CD4-positive, alpha-beta memory T cell (primary cell): ENCODE measurements around the gene ADAMTS15. TPM values are rescaled to one million over a fixed set of nuclear protein-coding genes. Genes with fewer than 3 reads are reported as not detected.

Experiments
- CTCF ChIA-PET: fragments of 350-600 bp; sonication (Branson Sonifier 250); formaldehyde crosslinking; loops from one replicate; lab custom pipeline; 2021; ENCODE audit warnings: inconsistent platforms; ENCODE audit not compliant: partially characterized antibody; lab: Charles Lee
- POLR2A ChIA-PET: fragments of 350-600 bp; sonication (Branson Sonifier 250); formaldehyde crosslinking; loops from one replicate; lab custom pipeline; 2021; ENCODE audit not compliant: partially characterized antibody; lab: Charles Lee
- DNase-seq, 5 donors: peaks; one replicate each; pipeline versions ENCODE4 v3.0.0 to v3.0.0-alpha.2; 2020 to 2022; ENCODE audit warnings: mixed read lengths in 1 of 5
- H3K27ac ChIP-seq: one replicate; pipeline ENCODE4 v1.7.0; 2013; ENCODE audit warnings: low read depth, low read length
- H3K27me3 ChIP-seq: 2 replicates; pipeline ENCODE4 v1.7.0; 2013; ENCODE audit warnings: mild to moderate bottlenecking, low read length, moderate library complexity; ENCODE audit not compliant: insufficient read depth
- H3K36me3 ChIP-seq: 2 replicates; pipeline ENCODE4 v1.7.0; 2013; ENCODE audit warnings: mild to moderate bottlenecking, low read length, moderate library complexity; ENCODE audit not compliant: insufficient read depth
- H3K4me1 ChIP-seq: 2 replicates; pipeline ENCODE4 v1.7.0; 2013; ENCODE audit warnings: mild to moderate bottlenecking, low read length, moderate library complexity; ENCODE audit not compliant: insufficient read depth
- H3K4me3 ChIP-seq, 2 donors: one replicate each; pipeline ENCODE4 v1.7.0; 2013; ENCODE audit warnings: low read length in 2 of 2, mild to moderate bottlenecking in 1 of 2
- H3K9me3 ChIP-seq, 2 donors: one replicate each; pipeline ENCODE4 v1.7.0; 2013; ENCODE audit warnings: low read length in 2 of 2, control low read depth in 1 of 2; ENCODE audit not compliant: control insufficient read depth in 1 of 2
- H3K27ac Mint-ChIP-seq, 7 donors: one replicate each; pipeline ENCODE4 v1.8.0; 2020 to 2021; ENCODE audit warnings: mixed read lengths in 7 of 7, mild to moderate bottlenecking in 6 of 7, inconsistent platforms in 3 of 7, moderate library complexity in 3 of 7
- H3K27me3 Mint-ChIP-seq, 2 donors: one replicate each; pipeline ENCODE4 v1.8.0; 2020 to 2021; ENCODE audit warnings: mixed read lengths in 2 of 2
- H3K36me3 Mint-ChIP-seq, 2 donors: one replicate each; pipeline ENCODE4 v1.8.0; 2020 to 2021; ENCODE audit warnings: mixed read lengths in 2 of 2, inconsistent platforms in 1 of 2, mild to moderate bottlenecking in 1 of 2
- H3K4me1 Mint-ChIP-seq, 4 donors: one replicate each; pipeline ENCODE4 v1.8.0; 2020 to 2021; ENCODE audit warnings: mixed read lengths in 4 of 4, mild to moderate bottlenecking in 1 of 4
- H3K4me3 Mint-ChIP-seq, 8 donors: one replicate each; pipeline ENCODE4 v1.8.0; 2020 to 2021; ENCODE audit warnings: mixed read lengths in 8 of 8, mild to moderate bottlenecking in 7 of 8, moderate library complexity in 6 of 8, inconsistent platforms in 3 of 8
- H3K9me3 Mint-ChIP-seq, 8 donors: one replicate each; pipeline ENCODE4 v1.8.0; 2020 to 2021; ENCODE audit warnings: mixed read lengths in 8 of 8, mild to moderate bottlenecking in 5 of 8, inconsistent platforms in 3 of 8, moderate library complexity in 1 of 8
- intact Hi-C: fragments of 100-400 bp; cut with micrococcal nuclease; formaldehyde crosslinking; loops from one replicate; pipeline ENCODE4 v1.15.1; 2023
- polyA plus RNA-seq, 2 donors: library from polyadenylated mRNA; unstranded; fragments of 300-500 nt; fragmentation: Illumina TruSeq; gene quantifications; one replicate each; pipeline ENCODE4 v1.2.3, GENCODE V29; 2021
- total RNA-seq, 2 experiments: library from RNA; stranded (reverse); gene quantifications; one replicate each; pipeline ENCODE4 v1.2.3, GENCODE V29; 2021

ADAMTS15 gene
- total RNA-seq (not detected), polyA plus RNA-seq (not detected)

GRCh38 chr11:130448416-130449309 is at the start of gene ADAMTS15:
TSS of gene ADAMTS15 (plus strand) at chr11:130448645. CDS start at chr11:130448974, 329 bp downstream.
- peak within 1 kb of the TSS; percentile 32 to 83 (median 57) for H3K4me3 Mint-ChIP-seq
- POLR2A ChIA-PET: no interaction called here
- H3K27ac Mint-ChIP-seq: no peak within 1 kb of the TSS
- Histone ChIP-seq H3K4me3 (no peak within 1 kb of the TSS), H3K27ac (no peak within 1 kb of the TSS), H3K4me1 (peaks cover 3% of the 10 kb centered on the region), H3K9me3 (no peaks in the 10 kb centered on the region), H3K27me3 (no peaks in the 10 kb centered on the region), H3K36me3 (no peaks in the 10 kb centered on the region)
- no peak for DNase-seq
- peaks cover 21 to 28% of the 10 kb centered on the region in 2 donors for H3K27me3 Mint-ChIP-seq
- CTCF ChIA-PET: no interaction called here
- no peaks in the 10 kb centered on the region for H3K9me3 Mint-ChIP-seq
- H3K36me3 Mint-ChIP-seq: no peaks in the 10 kb centered on the region
- H3K4me1 Mint-ChIP-seq: peaks cover 3 to 22% (median 4%) of the 10 kb centered on the region in 4 donors
- intact Hi-C loops: no loop called here

- Histone ChIP-seq H3K9me3 (no peaks in the 10 kb centered on the region), H3K4me1 (peaks cover 3% of the 10 kb centered on the region), H3K27ac (no peak overlapping the region), H3K36me3 (no peaks in the 10 kb centered on the region), H3K4me3 (no peak overlapping the region), H3K27me3 (no peaks in the 10 kb centered on the region)
- peak overlapping the region in 1 of 8 donors; percentile 43 for H3K4me3 Mint-ChIP-seq
- peaks cover 6 to 14% (median 9%) of the 10 kb centered on the region in 4 donors for H3K4me1 Mint-ChIP-seq
- ChIA-PET CTCF (interaction anchor here (0.7 kb wide), 1 partner anchor 1307 kb away, joined by 3 read pairs; no protein-coding TSS in a partner anchor), POLR2A (no interaction called here)
- no peaks in the 10 kb centered on the region for H3K36me3 Mint-ChIP-seq
- no peaks in the 10 kb centered on the region for H3K9me3 Mint-ChIP-seq
- no peak overlapping the region for H3K27ac Mint-ChIP-seq
- peaks cover 10 to 16% of the 10 kb centered on the region in 2 donors for H3K27me3 Mint-ChIP-seq
- no peak for DNase-seq
- intact Hi-C loops: no loop called here
Observed at GRCh38 chr11:130399196-130399595, 49.2 kb upstream of the ADAMTS15 start.

GRCh38 chr11:130400781-130401483 is 47.5 kb upstream of the ADAMTS15 start:
- POLR2A ChIA-PET: no interaction called here
- no peaks in the 10 kb centered on the region for H3K36me3 ChIP-seq
- intact Hi-C loops: no loop called here
- CTCF ChIA-PET: interaction anchor here (1.2 kb wide), 1 partner anchor 13 kb away, joined by 3 read pairs; no protein-coding TSS in a partner anchor
- Mint-ChIP-seq H3K9me3 (no peaks in the 10 kb centered on the region), H3K27ac (peak overlapping the region in 1 of 7 donors; percentile 3), H3K4me3 (peak overlapping the region in 2 of 8 donors; percentile 14 to 35), H3K36me3 (no peaks in the 10 kb centered on the region), H3K4me1 (peaks cover 6 to 14% (median 9%) of the 10 kb centered on the region in 4 donors), H3K27me3 (peaks cover 10 to 14% of the 10 kb centered on the region in 2 donors)
- DNase-seq: no peak
- H3K27me3 ChIP-seq: no peaks in the 10 kb centered on the region
- H3K4me1 ChIP-seq: peaks cover 3% of the 10 kb centered on the region
- H3K9me3 ChIP-seq: no peaks in the 10 kb centered on the region
- no peak overlapping the region for H3K4me3 ChIP-seq
- no peak overlapping the region for H3K27ac ChIP-seq

GRCh38 chr11:130402570-130402969 is 45.9 kb upstream of the ADAMTS15 start:
- Histone ChIP-seq H3K9me3 (no peaks in the 10 kb centered on the region), H3K4me1 (peaks cover 3% of the 10 kb centered on the region), H3K27ac (no peak overlapping the region), H3K4me3 (no peak overlapping the region), H3K36me3 (no peaks in the 10 kb centered on the region), H3K27me3 (no peaks in the 10 kb centered on the region)
- CTCF ChIA-PET: no interaction called here
- H3K27me3 Mint-ChIP-seq: peaks cover 8 to 14% of the 10 kb centered on the region in 2 donors
- POLR2A ChIA-PET: no interaction called here
- H3K9me3 Mint-ChIP-seq: no peaks in the 10 kb centered on the region
- no peak overlapping the region for H3K4me3 Mint-ChIP-seq
- H3K36me3 Mint-ChIP-seq: no peaks in the 10 kb centered on the region
- intact Hi-C loops: no loop called here
- DNase-seq: no peak
- peak overlapping the region in 2 of 7 donors; percentile 26 to 34 for H3K27ac Mint-ChIP-seq
- H3K4me1 Mint-ChIP-seq: peaks cover 6 to 14% (median 9%) of the 10 kb centered on the region in 4 donors

GRCh38 chr11:130403271-130403804 is 45.1 kb upstream of the ADAMTS15 start:
- Mint-ChIP-seq H3K36me3 (no peaks in the 10 kb centered on the region), H3K27me3 (peaks cover 8 to 11% of the 10 kb centered on the region in 2 donors), H3K9me3 (no peaks in the 10 kb centered on the region), H3K4me1 (peaks cover 6 to 14% (median 9%) of the 10 kb centered on the region in 4 donors), H3K27ac (no peak overlapping the region), H3K4me3 (no peak overlapping the region)
- intact Hi-C loops: no loop called here
- H3K27ac ChIP-seq: no peak overlapping the region
- CTCF ChIA-PET: no interaction called here
- peaks cover 3% of the 10 kb centered on the region for H3K4me1 ChIP-seq
- POLR2A ChIA-PET: no interaction called here
- H3K36me3 ChIP-seq: no peaks in the 10 kb centered on the region
- H3K9me3 ChIP-seq: no peaks in the 10 kb centered on the region
- no peaks in the 10 kb centered on the region for H3K27me3 ChIP-seq
- DNase-seq: no peak
- H3K4me3 ChIP-seq: no peak overlapping the region

- Mint-ChIP-seq H3K27ac (peak overlapping the region in 1 of 7 donors; percentile 48), H3K9me3 (no peaks in the 10 kb centered on the region), H3K36me3 (no peaks in the 10 kb centered on the region), H3K4me1 (peaks cover 6 to 14% (median 9%) of the 10 kb centered on the region in 4 donors), H3K27me3 (peaks cover 8 to 10% of the 10 kb centered on the region in 2 donors), H3K4me3 (no peak overlapping the region)
- H3K36me3 ChIP-seq: no peaks in the 10 kb centered on the region
- DNase-seq: no peak
- intact Hi-C loops: no loop called here
- ChIA-PET POLR2A (no interaction called here), CTCF (no interaction called here)
- peaks cover 3% of the 10 kb centered on the region for H3K4me1 ChIP-seq
- no peaks in the 10 kb centered on the region for H3K9me3 ChIP-seq
- no peaks in the 10 kb centered on the region for H3K27me3 ChIP-seq
- no peak overlapping the region for H3K27ac ChIP-seq
- H3K4me3 ChIP-seq: no peak overlapping the region
Observed at GRCh38 chr11:130403967-130404366, 44.5 kb upstream of the ADAMTS15 start.

- no peak overlapping the region for H3K27ac Mint-ChIP-seq
- no peak overlapping the region for H3K27ac ChIP-seq
- peaks cover 6 to 14% (median 9%) of the 10 kb centered on the region in 4 donors for H3K4me1 Mint-ChIP-seq
- no peaks in the 10 kb centered on the region for H3K36me3 Mint-ChIP-seq
- DNase-seq: no peak
- H3K9me3 Mint-ChIP-seq: no peaks in the 10 kb centered on the region
- no peaks in the 10 kb centered on the region for H3K27me3 ChIP-seq
- no peaks in the 10 kb centered on the region for H3K36me3 ChIP-seq
- ChIA-PET POLR2A (no interaction called here), CTCF (no interaction called here)
- H3K4me1 ChIP-seq: peaks cover 3% of the 10 kb centered on the region
- no peak overlapping the region for H3K4me3 Mint-ChIP-seq
- no peak overlapping the region for H3K4me3 ChIP-seq
- peaks cover 8% of the 10 kb centered on the region in 2 donors for H3K27me3 Mint-ChIP-seq
- intact Hi-C loops: no loop called here
- H3K9me3 ChIP-seq: no peaks in the 10 kb centered on the region
Observed at GRCh38 chr11:130404727-130405126, 43.7 kb upstream of the ADAMTS15 start.
